Measurements from ENCODE around the gene NDE1. TPM values are rescaled to one million over a fixed set of nuclear protein-coding genes. Genes with fewer than 3 reads are reported as not detected.

The NDE1 gene
- polyA plus RNA-seq, 1 of the 3 experiments (the other 2 are of a cell fraction) = 27.9 TPM

GRCh38 chr16:15768201-15768600 is 118.2 kb downstream of the NDE1 start:
- DNase-seq = no peak
- Histone ChIP-seq H3K27me3 (ENCODE audit: insufficient read depth) (peaks cover under 1% of the 10 kb centered on the region; the same call in 1 of the 2 replicates), H3K27ac (ENCODE audit: low read depth in 2 of 2, low read length in 1 of 2) (no peak overlapping the region), H3F3A (replicated peaks; ENCODE audit: insufficient read depth) (no peaks in the 10 kb centered on the region), H3K36me3 (replicated peaks in 1 of 2; ENCODE audit: control insufficient read depth in 1 of 2, insufficient read depth in 2 of 2, low read length in 1 of 2) (no peaks in the 10 kb centered on the region), H3K79me2 (ENCODE audit: insufficient read depth) (no peaks in the 10 kb centered on the region), H3K9me2 (no peaks in the 10 kb centered on the region), H4K20me1 (ENCODE audit: insufficient read depth) (no peaks in the 10 kb centered on the region), H2AFZ (ENCODE audit: low read depth) (no peak overlapping the region), H3K9ac (no peak overlapping the region), H3K4me1 (ENCODE audit: control insufficient read depth in 1 of 2, insufficient read depth in 2 of 2, low read depth in 1 of 2, low read length in 1 of 2) (no peaks in the 10 kb centered on the region), H3K9me3 (no peaks in the 10 kb centered on the region), H3K4me3 (ENCODE audit: low read depth in 2 of 2, low read length in 1 of 2) (no peak overlapping the region), H3K4me2 (no peak overlapping the region)
- WGBS (ENCODE audit: low lambda C conversion rate) = 92% methylated on average over 4 of the region's 4 CpGs
- ChIA-PET CTCF (no interaction called here), POLR2A (no interaction called here)
- TF ChIP-seq MXI1 (IDR thresholded peaks at IDR 0.05; ENCODE audit: low read depth, low read length) (no peak), MEF2A (IDR thresholded peaks at IDR 0.05; ENCODE audit: borderline replicate concordance, low read depth) (no peak), MAX (IDR thresholded peaks at IDR 0.05; ENCODE audit: low read depth) (no peak)

- no peaks in the 10 kb centered on the region for H3K79me2 ChIP-seq (ENCODE audit: insufficient read depth)
- no peak overlapping the region for H3K4me2 ChIP-seq
- no peaks in the 10 kb centered on the region for H3K9me3 ChIP-seq
- H2AFZ ChIP-seq (ENCODE audit: low read depth) = no peak overlapping the region
- POLR2A ChIA-PET = no interaction called here
- H3K27ac ChIP-seq (ENCODE audit: low read depth in 2 of 2, low read length in 1 of 2) = no peak overlapping the region
- TF ChIP-seq JUND (IDR thresholded peaks at IDR 0.05) = no peak
- no peak for TF ChIP-seq ZBTB33 (IDR thresholded peaks at IDR 0.05; ENCODE audit: borderline replicate concordance, low read depth)
- TF ChIP-seq ELF1 (IDR thresholded peaks at IDR 0.05) = no peak
- no peaks in the 10 kb centered on the region for H3K9me2 ChIP-seq
- H3K36me3 ChIP-seq (replicated peaks in 1 of 2; ENCODE audit: control insufficient read depth in 1 of 2, insufficient read depth in 2 of 2, low read length in 1 of 2) = no peaks in the 10 kb centered on the region
- no peaks in the 10 kb centered on the region for H4K20me1 ChIP-seq (ENCODE audit: insufficient read depth)
- H3K9ac ChIP-seq = no peak overlapping the region
- no peaks in the 10 kb centered on the region for H3F3A ChIP-seq (replicated peaks; ENCODE audit: insufficient read depth)
- CTCF ChIA-PET = no interaction called here
- no peak overlapping the region for H3K4me3 ChIP-seq (ENCODE audit: low read depth in 2 of 2, low read length in 1 of 2)
- no peaks in the 10 kb centered on the region; the same call in 1 of the 2 replicates for H3K27me3 ChIP-seq (ENCODE audit: insufficient read depth)
- H3K4me1 ChIP-seq (ENCODE audit: control insufficient read depth in 1 of 2, insufficient read depth in 2 of 2, low read depth in 1 of 2, low read length in 1 of 2) = no peaks in the 10 kb centered on the region
- no peak for DNase-seq
- WGBS (ENCODE audit: low lambda C conversion rate) = 52% methylated on average over 4 of the region's 8 CpGs
These were observed 119.2 kb downstream of the NDE1 start for GRCh38 chr16:15769239-15769638.

- no peak for DNase-seq
- Histone ChIP-seq H2AFZ (ENCODE audit: low read depth) (no peak overlapping the region), H3K79me2 (ENCODE audit: insufficient read depth) (no peaks in the 10 kb centered on the region), H4K20me1 (ENCODE audit: insufficient read depth) (no peaks in the 10 kb centered on the region), H3K4me1 (ENCODE audit: control insufficient read depth in 1 of 2, insufficient read depth in 2 of 2, low read depth in 1 of 2, low read length in 1 of 2) (no peaks in the 10 kb centered on the region), H3K9me2 (no peaks in the 10 kb centered on the region), H3K9ac (no peak overlapping the region), H3K9me3 (no peaks in the 10 kb centered on the region), H3K27ac (ENCODE audit: low read depth in 2 of 2, low read length in 1 of 2) (no peak overlapping the region), H3K4me2 (no peak overlapping the region), H3F3A (replicated peaks; ENCODE audit: insufficient read depth) (no peaks in the 10 kb centered on the region), H3K27me3 (ENCODE audit: insufficient read depth) (no peaks in the 10 kb centered on the region; the same call in 1 of the 2 replicates), H3K36me3 (replicated peaks in 1 of 2; ENCODE audit: control insufficient read depth in 1 of 2, insufficient read depth in 2 of 2, low read length in 1 of 2) (no peaks in the 10 kb centered on the region), H3K4me3 (ENCODE audit: low read depth in 2 of 2, low read length in 1 of 2) (no peak overlapping the region)
- TF ChIP-seq RAD21 (IDR thresholded peaks at IDR 0.05; ENCODE audit: low read length) (no peak), TAF1 (IDR thresholded peaks at IDR 0.05; ENCODE audit: borderline replicate concordance, low read depth, low read length) (no peak), SMC3 (IDR thresholded peaks at IDR 0.05; ENCODE audit: low read depth, low read length) (no peak), MAX (IDR thresholded peaks at IDR 0.05; ENCODE audit: low read depth) (no peak), GABPA (IDR thresholded peaks at IDR 0.05; ENCODE audit: low read depth) (no peak), FOSL2 (IDR thresholded peaks at IDR 0.05; ENCODE audit: borderline replicate concordance, low read depth) (no peak), REST (IDR thresholded peaks at IDR 0.05; ENCODE audit: low read depth, low read length) (no peak), ELF1 (IDR thresholded peaks at IDR 0.05) (no peak), FOXM1 (IDR thresholded peaks at IDR 0.05; ENCODE audit: low read depth) (no peak)
- ChIA-PET POLR2A (no interaction called here), CTCF (interaction anchor here (0.9 to 1.6 kb wide), 2 partner anchors 51 to 52 kb away, joined by 3 to 4 read pairs; no protein-coding TSS in a partner anchor)
- WGBS (ENCODE audit: low lambda C conversion rate) = 49% methylated on average over 7 of the region's 7 CpGs
These were observed 120.1 kb downstream of the NDE1 start for GRCh38 chr16:15770107-15770506.

Measured in SK-N-SH (cell line).